Effector CD8-positive, alpha-beta T cell (primary cell): ENCODE results near the gene EIF3A.
"Not testable (repeated sequence)": the region's sequence is repeated elsewhere in the genome, so short reads cannot be mapped to it uniquely, and the experiment has no call there.

Experiments
- DNase-seq: peaks from one replicate; lab custom pipeline; 2025; lab: John Stamatoyannopoulos, UW
- total RNA-seq, 4 experiments: gene quantifications; one replicate each; lab custom pipeline; 2026; lab: John Stamatoyannopoulos, UW

The EIF3A gene, protein sequence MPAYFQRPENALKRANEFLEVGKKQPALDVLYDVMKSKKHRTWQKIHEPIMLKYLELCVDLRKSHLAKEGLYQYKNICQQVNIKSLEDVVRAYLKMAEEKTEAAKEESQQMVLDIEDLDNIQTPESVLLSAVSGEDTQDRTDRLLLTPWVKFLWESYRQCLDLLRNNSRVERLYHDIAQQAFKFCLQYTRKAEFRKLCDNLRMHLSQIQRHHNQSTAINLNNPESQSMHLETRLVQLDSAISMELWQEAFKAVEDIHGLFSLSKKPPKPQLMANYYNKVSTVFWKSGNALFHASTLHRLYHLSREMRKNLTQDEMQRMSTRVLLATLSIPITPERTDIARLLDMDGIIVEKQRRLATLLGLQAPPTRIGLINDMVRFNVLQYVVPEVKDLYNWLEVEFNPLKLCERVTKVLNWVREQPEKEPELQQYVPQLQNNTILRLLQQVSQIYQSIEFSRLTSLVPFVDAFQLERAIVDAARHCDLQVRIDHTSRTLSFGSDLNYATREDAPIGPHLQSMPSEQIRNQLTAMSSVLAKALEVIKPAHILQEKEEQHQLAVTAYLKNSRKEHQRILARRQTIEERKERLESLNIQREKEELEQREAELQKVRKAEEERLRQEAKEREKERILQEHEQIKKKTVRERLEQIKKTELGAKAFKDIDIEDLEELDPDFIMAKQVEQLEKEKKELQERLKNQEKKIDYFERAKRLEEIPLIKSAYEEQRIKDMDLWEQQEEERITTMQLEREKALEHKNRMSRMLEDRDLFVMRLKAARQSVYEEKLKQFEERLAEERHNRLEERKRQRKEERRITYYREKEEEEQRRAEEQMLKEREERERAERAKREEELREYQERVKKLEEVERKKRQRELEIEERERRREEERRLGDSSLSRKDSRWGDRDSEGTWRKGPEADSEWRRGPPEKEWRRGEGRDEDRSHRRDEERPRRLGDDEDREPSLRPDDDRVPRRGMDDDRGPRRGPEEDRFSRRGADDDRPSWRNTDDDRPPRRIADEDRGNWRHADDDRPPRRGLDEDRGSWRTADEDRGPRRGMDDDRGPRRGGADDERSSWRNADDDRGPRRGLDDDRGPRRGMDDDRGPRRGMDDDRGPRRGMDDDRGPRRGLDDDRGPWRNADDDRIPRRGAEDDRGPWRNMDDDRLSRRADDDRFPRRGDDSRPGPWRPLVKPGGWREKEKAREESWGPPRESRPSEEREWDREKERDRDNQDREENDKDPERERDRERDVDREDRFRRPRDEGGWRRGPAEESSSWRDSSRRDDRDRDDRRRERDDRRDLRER (N-terminal part only)
- total RNA-seq: 448 to 541 (median 496) reads per million in 4 experiments

DNA sequence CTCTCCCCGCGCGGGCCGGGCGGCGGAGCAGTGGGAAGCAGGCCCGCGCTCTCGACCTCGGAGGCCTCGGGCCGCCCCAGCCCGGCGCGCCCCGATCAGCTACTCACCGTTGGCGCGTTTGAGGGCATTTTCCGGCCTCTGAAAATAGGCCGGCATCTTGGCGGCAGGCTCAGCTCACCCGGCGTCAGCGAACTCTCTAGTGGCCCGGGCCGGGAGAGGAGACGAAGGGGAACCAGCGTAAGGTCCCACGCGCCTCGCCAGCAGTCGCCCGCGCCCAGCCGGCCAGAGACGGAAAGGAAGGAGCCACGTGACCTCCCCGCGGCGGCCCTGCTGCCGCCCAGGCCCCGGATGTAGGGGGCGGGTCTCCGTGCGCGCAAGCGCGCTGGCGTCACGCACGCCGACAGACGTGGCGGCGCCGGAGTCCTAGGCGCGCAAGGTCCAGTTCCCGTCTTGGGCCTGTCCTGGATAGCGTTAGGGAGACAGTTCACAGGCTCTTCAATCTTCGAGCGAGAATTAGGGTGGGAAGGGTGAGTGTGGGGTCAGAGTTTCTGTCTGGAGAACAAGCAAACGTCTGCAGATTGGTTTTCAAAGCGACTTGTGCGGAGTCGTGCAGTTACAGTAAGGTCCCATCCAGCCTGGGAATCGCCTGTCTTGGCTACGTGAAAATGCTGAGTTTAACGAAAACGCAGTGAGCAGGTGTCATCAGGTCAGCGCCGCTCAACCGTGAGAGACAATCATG, at the start of gene EIF3A:
Gene EIF3A, minus strand, starts transcription at position 297 of the 739 bp plus-strand sequence. Its CDS starts 141 bp downstream, at position 156.
- DNase-seq: peak; percentile 79

DNA sequence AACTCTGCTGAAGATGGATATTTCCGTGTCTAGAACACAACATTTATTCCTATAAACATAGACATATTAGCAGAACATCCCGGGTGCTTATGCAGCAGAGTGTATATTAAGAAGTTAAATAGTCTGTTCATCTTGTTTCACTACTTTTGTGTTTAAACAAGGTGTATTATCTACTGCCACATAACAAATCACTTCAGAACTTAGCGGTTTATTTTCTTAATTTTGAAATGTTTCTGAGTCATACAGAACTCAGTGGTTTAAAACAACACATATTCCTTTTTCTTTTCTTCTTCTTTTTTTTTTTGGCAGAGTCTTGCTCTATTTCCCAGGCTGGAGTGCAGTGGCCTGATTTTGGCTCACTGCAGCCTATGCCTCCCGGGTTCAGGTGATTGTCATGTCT, 49.1 kb upstream of the EIF3A start:
- no peak for DNase-seq

DNA sequence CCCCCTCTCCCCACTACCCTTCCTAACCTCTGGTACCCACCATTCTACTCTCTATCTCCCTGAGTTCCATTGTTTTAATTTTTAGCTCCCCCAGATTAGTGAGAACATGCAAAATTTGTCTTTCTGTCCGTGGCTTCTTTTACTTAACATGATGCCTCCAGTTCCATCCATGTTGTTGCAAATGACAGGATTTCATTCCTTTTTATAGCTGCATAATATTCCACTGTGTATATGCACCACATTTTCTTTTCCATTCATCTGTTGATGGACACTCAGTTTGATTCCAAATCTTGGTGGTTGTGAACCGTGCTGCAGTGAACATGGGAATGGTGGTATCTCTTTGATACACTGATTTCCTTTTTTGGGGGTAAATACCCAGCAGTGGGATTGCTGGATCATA, 45.3 kb upstream of the EIF3A start:
- no peak for DNase-seq

DNA sequence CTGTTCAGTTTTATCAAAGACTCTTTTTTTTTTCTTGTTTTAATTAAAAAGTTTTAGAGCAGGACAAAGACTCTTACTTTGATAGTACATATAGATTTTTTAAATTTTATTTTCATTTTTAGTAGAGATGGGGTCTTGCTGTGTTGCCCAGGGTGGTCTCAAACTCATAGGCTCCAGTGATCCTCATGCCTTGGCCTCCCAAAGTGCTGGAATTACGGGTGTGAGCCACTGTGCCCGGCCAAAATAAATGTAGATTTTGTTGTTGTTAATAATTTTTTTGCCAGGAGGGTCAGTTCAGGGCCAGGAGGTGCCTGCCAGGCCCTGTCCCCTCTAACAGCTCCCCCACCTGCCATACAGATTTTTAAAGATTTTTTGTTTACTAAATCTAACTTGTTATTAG, 40.3 kb upstream of the EIF3A start:
- DNase-seq: no peak

DNA sequence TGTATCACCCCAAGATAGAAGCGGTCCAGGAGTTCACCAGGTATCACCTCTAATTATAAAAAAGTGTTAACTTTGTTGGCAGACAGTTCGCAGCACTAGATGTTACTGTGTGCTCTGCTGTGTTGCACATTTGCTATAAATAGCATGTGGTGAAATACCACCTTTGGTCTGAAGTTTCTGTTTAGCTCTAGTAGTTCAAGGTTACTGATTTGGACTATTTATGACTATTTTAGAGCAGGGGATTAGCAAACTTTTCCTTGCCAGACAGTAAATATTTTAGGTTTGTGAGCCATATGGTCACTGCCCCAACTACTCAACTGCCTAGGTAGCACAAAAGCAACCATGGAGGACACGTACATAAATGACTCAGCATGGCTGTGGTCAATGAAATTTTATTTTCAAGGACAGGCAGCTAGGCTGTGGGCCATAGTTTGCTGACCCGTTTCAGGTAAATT, 39.8 kb upstream of the EIF3A start:
- DNase-seq: no peak

DNA sequence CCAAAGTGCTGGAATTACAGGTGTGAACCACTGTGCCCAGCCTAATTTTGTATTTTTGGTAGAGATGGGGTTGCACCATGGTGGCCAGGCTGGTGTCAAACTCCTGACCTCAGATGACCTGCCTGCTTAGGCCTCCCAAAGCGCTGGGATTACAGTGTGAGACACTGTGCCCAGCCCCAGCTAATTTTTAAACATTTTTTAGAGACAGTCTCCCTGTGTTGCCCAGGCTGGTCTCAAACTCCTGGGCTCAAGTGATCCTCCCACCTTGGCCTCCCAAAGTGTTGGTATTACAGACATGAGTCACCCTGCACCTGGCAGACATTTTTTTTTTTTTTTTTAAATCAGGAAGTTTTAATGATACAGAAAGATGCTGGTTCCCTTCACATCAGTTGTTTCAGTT, 38.8 kb upstream of the EIF3A start:
- DNase-seq: no peak

DNA sequence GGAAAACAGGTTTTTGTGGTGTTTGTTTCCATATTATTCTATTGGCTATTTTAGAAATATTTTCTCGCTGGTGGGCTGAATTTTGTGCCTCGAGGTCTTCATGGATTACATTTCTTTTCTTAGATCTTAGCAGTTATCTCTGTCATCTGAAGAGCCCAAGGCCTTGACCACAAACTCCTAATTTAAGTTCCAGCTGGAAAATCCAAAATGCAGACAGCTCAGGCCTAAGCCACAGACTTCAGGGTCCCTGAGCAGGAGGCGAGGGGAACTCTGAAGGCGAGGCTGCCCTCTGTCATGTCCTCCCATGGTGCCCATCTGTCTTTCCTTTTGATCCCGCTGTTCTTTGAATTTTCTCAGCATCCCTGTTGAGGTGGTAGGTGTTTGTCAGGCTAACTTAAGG, 37.6 kb upstream of the EIF3A start:
- no peak for DNase-seq

DNA sequence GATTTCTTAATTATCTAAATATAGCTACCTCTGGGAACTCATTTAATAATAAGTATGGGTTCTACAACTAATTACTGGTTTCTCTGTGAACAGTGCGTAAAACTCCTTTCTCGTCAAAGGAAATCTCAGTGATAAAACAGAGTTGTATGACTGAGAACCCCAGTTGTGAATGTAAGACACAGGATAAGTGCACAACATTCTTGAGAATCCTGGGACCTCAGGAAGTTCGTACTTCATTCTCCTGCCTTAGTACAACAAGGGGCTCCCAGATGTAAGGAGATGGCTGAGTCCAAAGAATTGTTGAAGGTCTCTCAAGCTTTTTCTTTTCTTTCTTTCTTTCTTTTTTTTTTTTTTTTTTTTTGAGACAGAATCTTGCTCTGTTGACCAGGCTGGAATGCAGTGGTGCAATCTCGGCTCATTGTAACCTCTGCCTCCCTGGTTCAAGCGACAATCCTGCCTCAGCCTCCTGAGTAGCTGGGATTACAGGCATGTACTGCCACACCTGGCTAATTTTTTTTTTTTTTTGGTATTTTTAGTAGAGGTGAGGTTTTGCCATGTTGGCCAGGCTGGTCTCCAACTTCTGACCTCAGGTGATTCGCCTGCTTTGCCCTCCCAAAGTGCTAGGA, 35.8 kb upstream of the EIF3A start:
- no peak for DNase-seq

DNA sequence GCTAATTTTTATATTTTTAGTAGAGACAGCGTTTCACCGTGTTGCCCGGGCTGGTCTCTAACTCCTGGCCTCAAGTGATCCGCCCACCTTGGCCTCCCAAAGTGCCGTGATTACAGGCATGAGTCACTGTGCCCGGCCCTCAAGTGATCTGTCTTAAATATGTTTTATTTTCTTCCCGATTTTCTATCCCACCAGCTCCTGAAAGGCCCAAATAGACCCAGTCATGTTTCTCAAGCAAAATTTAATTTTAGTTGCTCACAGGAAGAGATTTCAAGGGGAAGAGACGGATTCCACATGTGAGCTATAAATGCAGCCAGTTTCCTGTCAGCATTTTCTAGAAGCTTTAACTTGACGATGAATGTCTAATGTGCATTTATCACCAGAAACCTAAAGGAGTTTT, 35.3 kb upstream of the EIF3A start:
- no peak for DNase-seq

DNA sequence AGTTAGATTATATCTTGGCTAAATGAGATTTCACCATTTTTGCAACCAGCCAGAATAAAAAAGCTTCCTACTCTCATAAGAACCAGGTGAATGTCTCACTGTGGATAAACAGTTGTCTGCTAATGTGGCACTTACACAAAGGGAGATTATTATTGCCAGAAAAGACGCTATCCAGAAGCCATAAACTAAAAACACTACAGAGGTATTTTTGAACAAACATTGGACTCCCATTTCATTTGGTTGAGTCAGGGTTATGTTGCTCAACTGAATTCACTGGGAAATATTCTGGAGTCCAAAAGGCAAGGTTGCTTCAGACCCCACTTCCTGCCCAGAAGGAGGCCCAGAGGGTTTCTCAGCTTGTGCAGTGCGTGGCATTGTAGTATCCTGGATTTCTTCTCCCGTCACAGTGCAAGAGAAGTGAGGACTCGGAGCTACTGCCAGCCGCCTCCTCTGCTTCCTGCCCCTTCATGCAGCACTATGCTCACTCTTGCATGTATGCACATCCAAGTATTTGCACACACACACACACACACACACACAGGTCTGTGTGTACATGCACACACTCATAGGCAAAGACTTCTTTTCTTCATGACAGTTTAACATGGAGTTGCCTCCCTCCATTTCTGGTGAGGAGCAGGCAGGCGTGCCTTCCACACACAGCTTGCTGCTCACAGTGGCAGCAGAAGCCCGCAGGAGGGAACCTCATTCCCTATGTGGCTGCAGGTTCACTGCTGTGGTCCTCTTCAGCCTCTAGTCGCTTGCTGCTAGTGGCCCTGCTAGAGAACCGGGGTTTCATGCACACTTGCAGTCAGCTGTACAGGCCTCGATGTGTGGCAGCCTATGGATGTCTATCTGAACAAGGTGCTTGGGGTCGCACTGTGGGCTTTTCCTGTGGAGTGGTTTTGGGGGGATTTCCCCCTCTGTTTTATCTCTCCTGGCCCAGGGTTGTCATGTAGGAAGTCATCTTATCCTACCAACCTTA, 33.4 kb upstream of the EIF3A start:
- DNase-seq: no peak

DNA sequence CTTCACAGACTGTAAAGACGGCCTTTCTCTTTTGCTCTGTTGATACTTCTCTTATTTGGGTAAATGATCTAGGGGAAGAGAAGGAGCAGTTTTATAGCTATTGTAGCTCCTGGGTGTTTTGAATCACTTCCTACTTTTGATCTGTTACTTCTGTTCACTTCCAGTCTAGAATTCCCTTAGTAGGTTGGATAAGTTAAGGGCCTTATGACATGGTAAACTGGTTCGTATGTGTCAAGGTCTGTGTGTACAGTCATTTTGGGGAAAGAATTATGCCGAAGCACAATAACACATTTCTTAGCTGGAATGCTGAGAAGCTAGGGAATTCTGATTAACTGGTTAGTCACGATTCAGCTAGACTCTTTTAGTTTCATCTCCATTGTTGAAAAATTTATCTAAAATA, 31.4 kb upstream of the EIF3A start:
- DNase-seq: no peak

DNA sequence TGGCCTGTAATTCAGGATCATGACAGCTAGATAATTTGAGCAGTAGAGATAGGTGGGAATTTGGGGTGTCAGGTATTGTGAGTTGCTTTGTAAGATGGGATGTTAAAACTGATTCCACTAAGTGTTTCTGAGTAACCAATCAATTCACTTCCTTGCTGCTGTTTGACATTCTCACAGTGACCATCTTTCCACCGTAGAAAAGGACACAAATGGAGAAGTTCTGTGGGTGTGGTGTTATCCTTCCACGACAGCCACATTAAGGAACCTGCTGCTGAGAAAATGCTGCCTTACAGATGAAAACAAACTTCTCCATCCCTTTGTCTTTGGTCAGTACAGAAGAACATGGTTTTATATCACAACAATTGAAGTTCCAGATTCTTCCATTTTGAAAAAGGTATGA, 27.2 kb upstream of the EIF3A start:
- DNase-seq: not testable (repeated sequence)

DNA sequence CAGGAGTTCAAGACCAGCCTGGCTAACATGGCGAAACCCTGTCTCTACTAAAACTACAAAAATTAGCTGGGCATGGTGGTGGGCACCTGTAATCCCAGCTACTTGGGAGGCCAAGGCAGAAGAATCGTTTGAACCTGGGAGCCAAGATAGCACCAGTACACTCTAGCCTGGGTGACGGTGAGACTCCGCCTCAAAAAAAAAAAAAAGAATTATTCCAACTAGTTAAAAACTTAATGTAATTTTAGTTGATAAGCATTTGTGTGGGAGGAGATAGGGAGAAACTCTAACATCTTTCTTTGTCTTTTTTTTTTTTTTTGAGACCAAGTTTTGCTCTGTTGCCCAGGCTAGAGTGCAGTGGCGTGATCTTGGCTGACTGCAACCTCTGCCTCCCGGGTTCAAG, 26.5 kb upstream of the EIF3A start:
- DNase-seq: not testable (repeated sequence)

DNA sequence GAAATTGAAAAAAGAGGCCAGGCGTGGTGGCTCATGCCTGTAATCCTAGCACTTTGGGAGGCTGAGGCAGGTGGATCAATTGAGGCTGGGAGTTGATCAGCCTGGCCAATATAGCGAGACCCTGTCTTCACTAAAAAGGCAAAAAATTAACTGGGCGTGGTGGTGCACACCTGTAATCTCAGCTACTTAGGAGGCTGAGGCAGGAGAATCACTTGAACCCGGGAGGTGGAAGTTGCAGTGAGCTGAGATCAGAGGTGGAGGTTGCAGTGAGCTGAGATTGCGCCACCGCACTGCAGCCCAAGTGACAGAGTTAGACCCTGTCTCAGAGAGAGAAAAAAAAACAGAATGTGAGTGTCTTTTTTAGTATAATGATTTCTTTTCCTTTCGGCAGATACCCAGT, 25.3 kb upstream of the EIF3A start:
- not testable (repeated sequence) for DNase-seq

DNA sequence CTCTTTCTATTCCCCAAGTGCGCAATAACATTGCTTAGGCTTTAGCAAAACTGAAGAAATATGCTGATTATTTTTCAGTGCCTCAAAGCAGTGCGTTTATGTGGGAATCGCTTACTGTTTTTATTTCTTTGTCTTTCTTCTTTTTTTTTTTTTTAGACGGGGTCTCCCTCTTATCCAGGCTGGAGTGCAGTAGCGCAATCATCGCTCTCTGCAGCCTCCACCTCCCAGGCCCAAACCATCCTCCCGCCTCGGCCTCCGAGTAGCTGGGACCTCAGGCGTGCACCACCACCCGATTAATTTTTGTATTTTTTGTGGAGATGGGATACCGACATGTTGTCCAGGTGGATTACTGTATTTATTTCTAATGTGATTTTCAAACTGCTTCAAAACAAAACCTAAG, 24.5 kb upstream of the EIF3A start:
- DNase-seq: no peak

DNA sequence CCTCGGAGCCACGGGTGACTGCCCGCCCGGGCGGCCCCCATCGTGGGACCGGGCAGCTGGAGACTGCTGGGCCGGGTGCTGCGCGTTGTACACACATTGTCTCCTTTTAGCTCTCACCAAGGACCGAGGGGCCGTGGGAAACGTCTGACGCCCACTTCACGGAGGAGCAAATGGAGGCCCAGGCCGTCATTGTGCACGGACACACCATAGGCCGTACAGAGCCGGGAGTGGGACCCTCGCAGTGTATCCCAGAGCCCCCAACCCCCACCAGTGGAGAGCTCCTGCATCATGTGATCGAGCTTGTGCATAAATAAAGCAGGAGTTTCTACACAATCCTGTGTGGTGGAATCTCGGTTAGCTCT, 24.0 kb upstream of the EIF3A start:
- DNase-seq: no peak

DNA sequence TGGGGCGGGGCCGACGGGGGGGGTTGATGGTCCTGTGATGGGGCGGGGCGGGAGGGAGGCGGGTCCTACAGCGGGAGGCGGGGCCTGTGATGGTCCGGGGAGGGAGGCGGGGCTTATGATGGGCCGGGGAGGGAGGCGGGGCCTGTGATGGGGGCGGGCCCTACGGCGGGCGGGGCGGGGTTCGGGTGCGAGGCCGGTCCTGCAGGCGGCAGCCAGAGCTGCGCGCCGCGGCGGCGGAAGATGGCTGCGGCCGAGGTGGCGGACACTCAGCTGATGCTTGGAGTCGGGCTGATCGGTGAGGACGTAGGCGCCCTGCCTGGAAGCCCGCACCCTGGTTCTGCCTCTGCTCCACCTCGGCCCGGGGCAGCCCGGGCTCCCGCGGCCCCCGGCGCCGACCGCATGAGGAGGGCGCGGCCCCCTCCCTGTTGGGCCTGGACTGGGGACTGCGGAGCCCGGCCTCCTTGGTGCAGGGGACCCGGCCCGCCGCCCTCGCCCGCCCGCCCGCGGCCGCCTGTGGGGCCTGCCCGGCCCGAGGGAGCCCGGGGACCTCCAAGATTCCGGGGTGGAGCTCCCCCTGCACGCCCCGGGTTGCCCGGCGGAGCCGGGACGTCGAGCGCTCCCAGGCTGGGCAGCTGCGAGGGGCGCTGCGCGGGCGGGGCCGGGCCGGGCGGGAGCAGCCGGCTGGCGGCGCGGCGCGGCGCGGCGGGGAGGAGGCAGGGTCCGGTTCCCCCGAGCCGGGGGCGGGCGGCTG, 23.5 kb upstream of the EIF3A start, which contains the start of gene DENND10:
Gene DENND10, plus strand, starts transcription at position 211 of the 751 bp plus-strand sequence. Its CDS starts 30 bp downstream, at position 241.
- DNase-seq: peak; percentile 84

DNA sequence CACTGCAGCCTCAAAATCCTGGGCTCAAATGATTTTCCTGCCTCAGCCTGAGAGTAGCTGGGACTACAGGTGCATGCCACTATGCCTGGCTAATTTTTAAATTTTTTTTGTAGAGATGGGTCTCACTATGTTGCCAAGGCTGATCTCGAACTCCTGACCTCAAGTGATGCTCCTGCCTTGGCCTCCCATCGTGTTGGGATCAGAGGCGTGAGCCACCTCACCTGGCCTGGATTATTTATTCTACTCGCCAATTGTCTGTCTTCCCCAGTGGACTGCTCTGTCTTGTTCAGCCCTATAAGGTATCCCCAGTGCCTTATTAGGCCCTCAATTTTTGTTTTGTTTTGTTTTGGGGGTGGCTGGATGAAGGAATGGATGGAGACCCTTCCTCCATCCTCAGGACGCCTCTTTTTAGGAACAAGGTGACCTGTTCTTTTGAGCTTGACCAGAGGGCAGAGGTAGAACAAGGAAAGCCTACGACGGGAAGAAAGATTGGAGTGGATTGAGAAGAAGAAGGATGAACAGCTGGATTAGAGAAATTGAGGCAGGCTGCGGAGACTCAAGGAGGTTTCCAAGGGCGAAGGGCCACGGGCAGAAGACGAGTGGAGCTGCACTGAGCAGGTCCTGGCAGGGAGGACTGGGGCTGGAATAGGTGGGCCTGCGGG, 22.8 kb upstream of the EIF3A start:
- DNase-seq: no peak
